HG02981 (cell line): Measurements from ENCODE around the gene CBX6.
"Not testable (repeated sequence)": the region's sequence is repeated elsewhere in the genome, so short reads cannot be mapped to it uniquely, and the experiment has no call there.

Experiments
- ATAC-seq: cut with Tn5 transposase; IDR thresholded peaks from one replicate; pipeline ENCODE4 v1.9.1; 2021; ENCODE audit warnings: mild to moderate bottlenecking, moderate library complexity; ENCODE audit not compliant: unreplicated experiment

Gene CBX6

DNA sequence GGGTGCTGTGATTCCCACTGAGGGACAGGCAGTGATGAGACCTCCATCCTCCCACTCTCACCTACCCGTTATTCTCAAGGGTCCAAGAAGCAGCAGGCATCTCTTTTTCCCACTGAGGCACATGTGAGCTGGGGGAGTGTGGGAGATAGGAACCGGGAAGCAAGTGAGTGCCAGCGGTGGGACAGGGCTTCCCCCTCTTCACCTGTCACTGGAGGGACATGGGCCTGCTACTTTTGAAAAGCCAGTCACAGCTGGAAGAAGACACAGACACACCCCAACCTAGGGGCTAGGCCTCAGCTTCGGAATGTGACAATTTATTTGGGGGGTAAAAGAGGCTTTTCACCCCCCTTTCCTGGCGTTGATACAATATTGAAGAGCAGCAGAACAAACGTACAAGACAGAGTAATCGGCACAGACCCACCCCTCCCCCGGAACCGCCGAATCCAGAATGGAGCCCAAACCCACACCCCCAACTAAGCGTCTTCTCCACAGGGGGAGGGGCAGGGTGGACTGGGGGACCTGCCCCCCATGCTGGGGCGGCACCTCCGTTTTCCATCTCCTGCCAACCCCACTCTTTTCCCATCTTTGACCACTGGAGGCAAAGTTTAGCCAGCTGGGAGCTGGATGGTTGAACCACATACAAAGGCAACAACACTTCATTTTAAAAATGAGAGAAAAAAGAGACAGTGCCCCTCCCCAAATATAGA is 10.7 kb downstream of the CBX6 start:
- no peak for ATAC-seq

GRCh38 chr22:38860283-38861169 is 11.5 kb downstream of the CBX6 start:
- ATAC-seq, result no peak

DNA sequence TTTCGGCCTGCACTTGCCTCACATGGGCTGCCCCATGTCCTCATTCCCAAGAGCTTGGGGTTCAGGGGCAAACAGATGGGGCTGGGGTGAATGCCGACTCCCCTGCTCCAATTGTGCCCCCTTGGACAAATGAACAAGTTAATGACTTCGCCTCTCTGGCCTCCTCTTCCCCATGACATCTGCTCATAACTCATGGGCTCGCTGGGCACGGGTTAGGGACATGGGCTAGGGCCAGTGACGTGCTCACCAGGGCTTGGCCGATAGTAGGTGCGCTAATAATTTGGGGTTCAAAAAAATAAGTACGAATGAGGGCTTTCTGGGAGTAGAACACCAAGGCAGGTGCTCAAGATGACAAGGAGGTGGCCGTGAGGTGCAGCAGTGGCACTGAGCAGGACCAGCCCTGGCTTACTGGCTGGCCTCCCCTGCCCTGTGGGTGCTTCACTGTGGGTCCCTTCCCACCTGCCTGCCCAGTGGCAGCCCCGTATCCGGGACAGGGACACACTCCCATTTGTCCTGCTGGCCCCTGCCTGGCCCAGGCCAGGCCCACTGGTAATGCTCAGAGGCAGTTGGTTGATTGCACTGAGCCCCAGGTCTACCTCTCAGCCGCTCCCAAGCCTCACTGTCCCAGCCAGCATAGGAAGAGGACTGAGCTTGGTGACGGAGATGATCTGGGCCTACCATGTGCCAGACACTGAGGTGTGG is 12.3 kb downstream of the CBX6 start:
- no peak for ATAC-seq

DNA sequence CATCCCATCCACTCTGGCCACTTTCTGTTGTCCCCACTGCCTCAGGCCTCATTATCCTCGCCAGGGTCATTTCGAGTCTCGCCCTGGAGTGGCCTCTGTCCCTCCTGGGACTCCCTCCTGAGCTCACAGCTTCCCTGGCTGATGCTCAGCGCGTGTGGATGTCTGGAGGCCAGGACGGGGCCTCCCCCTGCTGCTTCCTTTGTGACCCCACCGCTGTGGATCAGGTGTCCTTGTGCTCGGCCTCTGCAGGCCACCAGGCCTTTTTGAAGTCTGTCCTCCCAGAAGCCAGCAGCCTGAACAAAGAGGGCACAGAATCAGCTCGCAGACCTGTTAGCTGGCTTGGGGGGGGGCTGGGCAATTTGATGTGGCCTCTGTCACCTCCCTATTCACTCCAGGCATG is 13.5 kb downstream of the CBX6 start:
- ATAC-seq, result no peak

- not testable (repeated sequence) for ATAC-seq
Observed at GRCh38 chr22:38854476-38854875, 17.5 kb downstream of the CBX6 start.

DNA sequence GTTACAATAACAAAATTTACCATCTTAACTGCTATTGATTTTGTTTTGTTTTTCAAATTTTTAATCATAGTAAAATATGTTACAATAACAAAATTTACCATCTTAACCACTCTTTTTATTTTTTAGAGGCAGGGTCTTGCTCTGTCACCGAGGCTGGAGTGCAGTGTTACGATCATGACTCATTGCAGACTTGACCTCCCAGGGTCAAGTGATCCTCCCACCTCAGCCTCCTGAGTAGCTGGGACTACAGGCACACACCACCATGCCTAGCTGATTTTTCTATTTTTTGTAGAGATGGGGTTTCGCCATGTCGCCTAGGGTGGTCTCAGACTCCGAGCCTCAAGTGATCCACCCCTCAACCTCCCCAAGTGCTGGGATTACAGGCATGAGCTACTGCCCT is 18.1 kb downstream of the CBX6 start:
- ATAC-seq, result not testable (repeated sequence)

DNA sequence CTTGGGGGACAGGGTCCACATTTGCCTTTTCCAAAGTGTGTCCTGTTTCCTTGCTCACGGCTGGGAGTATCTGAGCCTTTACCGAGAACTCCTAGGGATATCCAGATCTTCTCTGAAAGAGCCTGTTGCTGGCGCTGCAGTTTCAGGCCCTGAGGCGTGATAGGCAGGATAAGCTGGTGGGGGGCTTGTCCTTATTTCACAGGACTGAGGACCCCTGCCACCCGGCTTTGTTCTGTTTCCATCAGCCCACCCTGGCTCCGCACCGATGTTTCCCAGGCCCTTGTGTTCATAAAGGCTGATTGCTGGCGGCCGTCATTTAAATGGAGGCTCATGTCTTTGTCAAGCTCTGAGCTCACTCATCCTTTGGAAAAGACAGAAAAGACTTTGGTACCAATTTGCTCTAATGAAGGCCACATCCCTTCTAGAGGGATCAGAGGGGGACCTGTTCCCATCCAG is 18.8 kb downstream of the CBX6 start:
- ATAC-seq, result no peak

DNA sequence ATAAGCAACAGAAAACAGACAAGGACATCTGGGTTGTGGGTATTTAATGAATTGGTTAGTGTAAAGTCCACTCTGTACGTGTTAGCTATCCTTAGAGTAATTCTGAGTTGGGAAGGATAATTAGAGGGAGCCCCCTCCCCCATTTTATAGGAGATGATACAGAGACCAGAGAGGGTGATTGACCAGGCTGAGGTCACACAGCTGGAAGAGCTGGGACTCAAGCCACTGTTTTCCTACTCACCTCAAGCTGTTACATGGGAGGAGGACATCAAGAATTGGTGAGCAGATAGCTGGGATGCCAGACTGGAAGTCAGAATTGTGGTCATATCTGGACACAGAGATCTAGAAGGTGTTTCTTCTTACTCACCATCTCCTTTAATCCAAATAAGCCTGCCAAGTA is 19.5 kb downstream of the CBX6 start:
- ATAC-seq, result no peak

- no peak for ATAC-seq
Observed at GRCh38 chr22:38850941-38851849, 20.8 kb downstream of the CBX6 start.

GRCh38 chr22:38850399-38850798 is 21.6 kb downstream of the CBX6 start:
- no peak for ATAC-seq

GRCh38 chr22:38849811-38850210 is 22.2 kb downstream of the CBX6 start:
- ATAC-seq, result no peak

- no peak for ATAC-seq
Observed at GRCh38 chr22:38846412-38846811, 25.6 kb downstream of the CBX6 start.

GRCh38 chr22:38845004-38845740 is 26.8 kb downstream of the CBX6 start:
- no peak for ATAC-seq

- no peak for ATAC-seq
Observed at GRCh38 chr22:38844315-38845003, 27.6 kb downstream of the CBX6 start.

GRCh38 chr22:38843657-38844314 is 28.2 kb downstream of the CBX6 start, which contains the start of gene NPTXR:
Gene NPTXR, minus strand, starts transcription at chr22:38844028.
- no peak for ATAC-seq

- ATAC-seq, result no peak
Observed at GRCh38 chr22:38843201-38843656, 28.8 kb downstream of the CBX6 start.

- ATAC-seq, result no peak
Observed at GRCh38 chr22:38842512-38843200, 29.4 kb downstream of the CBX6 start.

DNA sequence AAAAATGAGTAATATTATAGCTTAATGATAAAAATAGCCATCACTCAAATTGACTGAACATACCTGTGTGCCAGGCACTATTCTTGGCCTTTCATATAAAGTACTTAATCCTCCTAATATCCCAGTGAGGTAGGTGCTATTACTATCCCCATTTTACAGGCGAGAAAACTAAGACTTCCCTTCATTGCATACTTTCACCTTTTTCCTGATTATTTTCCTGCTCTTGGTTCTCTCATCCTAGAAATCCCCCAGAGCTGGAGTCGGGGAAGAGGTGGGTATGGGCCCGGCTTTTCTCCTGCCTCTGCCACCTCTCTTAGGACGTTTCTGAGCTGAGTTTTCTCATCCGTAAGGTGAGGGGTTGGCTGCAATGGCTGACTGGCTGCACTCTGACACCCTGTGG is 30.4 kb downstream of the CBX6 start:
- ATAC-seq, result no peak
